Upper lobe of left lung (tissue), 4 donors: ENCODE measurements around the gene SLC35A3.

ENCODE experiments used
- CTCF ChIP-seq, 6 experiments: fragments of 450-650 bp in 4 of 6; fragments of 200-600 bp in 2 of 6; sonication (generic) in 2 of 6; IDR thresholded peaks; one replicate each; pipeline ENCODE4 v1.5.1; 2016 to 2019; ENCODE audit warnings: antibody characterized with exemption in 6 of 6
- POLR2A ChIP-seq, 4 donors: fragments of 450-650 bp; IDR thresholded peaks; one replicate each; pipeline ENCODE4 v1.5.1; 2016 to 2017; ENCODE audit warnings: antibody characterized with exemption in 4 of 4, mild to moderate bottlenecking in 2 of 4
- POLR2AphosphoS5 ChIP-seq, 2 donors: sonication (generic); formaldehyde crosslinking; IDR thresholded peaks; one replicate each; pipeline ENCODE4 v1.5.1; 2017; ENCODE audit warnings: antibody characterized with exemption in 2 of 2

GRCh38 chr1:99975529-99975928 is 5.7 kb downstream of the SLC35A3 start:
- no peak for TF ChIP-seq CTCF (IDR thresholded peaks at IDR 0.05)
- no peak for TF ChIP-seq POLR2A (IDR thresholded peaks at IDR 0.05)
- no peak for TF ChIP-seq POLR2AphosphoS5 (IDR thresholded peaks at IDR 0.05)
